ENCODE data around the gene ABLIM2. TPM values are rescaled to one million over a fixed set of nuclear protein-coding genes. Genes with fewer than 3 reads are reported as not detected.
A peak's percentile ranks its signal among the peaks of the same experiment; 100 is the strongest.

Gene ABLIM2
- total and polyA plus RNA-seq, 2 of the 13 experiments (the other 11 are each of a cell fraction or from before 2014, with no cell fraction given) = 0.20 to 0.37 TPM

GRCh38 chr4:8113611-8114377 is 44.8 kb downstream of the ABLIM2 start:
- POLR2A ChIA-PET = no interaction called here
- no peaks in the 10 kb centered on the region for H4K20me1 ChIP-seq (ENCODE audit: insufficient read depth, low read length)
- H3K79me2 ChIP-seq (ENCODE audit: insufficient read depth, low read length) = no peaks in the 10 kb centered on the region
- 57% methylated on average over 7 of the region's 15 CpGs for WGBS (ENCODE audit: low lambda C conversion rate)
- CTCF ChIA-PET (ENCODE audit: low intra/inter-chr PET ratio, low total read pairs) = no interaction called here
- no peak overlapping the region for H3K27ac ChIP-seq (ENCODE audit: extremely low read length, insufficient read depth, low read length)
- no TSS peak for BruUV-seq (replicated peaks)
- no peaks in the 10 kb centered on the region for H3K36me3 ChIP-seq (replicated peaks in 1 of 2; ENCODE audit: control insufficient read depth in 1 of 2, insufficient read depth in 2 of 2, low read length in 2 of 2)
- TF ChIP-seq RFXANK (CRISPR knock-in tag; IDR thresholded peaks at IDR 0.05) (0 out of 2 replicates have a peak, but pooled peaks have one; percentile 42), SMAD9 (CRISPR knock-in tag; IDR thresholded peaks at IDR 0.05) (no peak), CSRNP1 (CRISPR knock-in tag; IDR thresholded peaks at IDR 0.05) (no peak), KDM1A (CRISPR knock-in tag; IDR thresholded peaks at IDR 0.05) (peak; percentile 62; the same call in 1 of the 2 replicates), FOSL1 (CRISPR knock-in tag; IDR thresholded peaks at IDR 0.05; ENCODE audit: borderline replicate concordance) (no peak), SIX4 (CRISPR knock-in tag; IDR thresholded peaks at IDR 0.05) (no peak), ZFP36 (IDR thresholded peaks at IDR 0.05; ENCODE audit: borderline replicate concordance, low read depth, low read length, partially characterized antibody) (peak; percentile 90), RFX5 (IDR thresholded peaks at IDR 0.05; ENCODE audit: low read depth, low read length) (peak; percentile 83), ZMYM3 (CRISPR knock-in tag; IDR thresholded peaks at IDR 0.05) (peak; percentile 77), SP2 (CRISPR knock-in tag; IDR thresholded peaks at IDR 0.05) (0 out of 2 replicates have a peak, but pooled peaks have one; percentile 15), ZNF7 (CRISPR knock-in tag; IDR thresholded peaks at IDR 0.05) (peak; percentile 81)
- TF ChIP-seq, protein P1, sequence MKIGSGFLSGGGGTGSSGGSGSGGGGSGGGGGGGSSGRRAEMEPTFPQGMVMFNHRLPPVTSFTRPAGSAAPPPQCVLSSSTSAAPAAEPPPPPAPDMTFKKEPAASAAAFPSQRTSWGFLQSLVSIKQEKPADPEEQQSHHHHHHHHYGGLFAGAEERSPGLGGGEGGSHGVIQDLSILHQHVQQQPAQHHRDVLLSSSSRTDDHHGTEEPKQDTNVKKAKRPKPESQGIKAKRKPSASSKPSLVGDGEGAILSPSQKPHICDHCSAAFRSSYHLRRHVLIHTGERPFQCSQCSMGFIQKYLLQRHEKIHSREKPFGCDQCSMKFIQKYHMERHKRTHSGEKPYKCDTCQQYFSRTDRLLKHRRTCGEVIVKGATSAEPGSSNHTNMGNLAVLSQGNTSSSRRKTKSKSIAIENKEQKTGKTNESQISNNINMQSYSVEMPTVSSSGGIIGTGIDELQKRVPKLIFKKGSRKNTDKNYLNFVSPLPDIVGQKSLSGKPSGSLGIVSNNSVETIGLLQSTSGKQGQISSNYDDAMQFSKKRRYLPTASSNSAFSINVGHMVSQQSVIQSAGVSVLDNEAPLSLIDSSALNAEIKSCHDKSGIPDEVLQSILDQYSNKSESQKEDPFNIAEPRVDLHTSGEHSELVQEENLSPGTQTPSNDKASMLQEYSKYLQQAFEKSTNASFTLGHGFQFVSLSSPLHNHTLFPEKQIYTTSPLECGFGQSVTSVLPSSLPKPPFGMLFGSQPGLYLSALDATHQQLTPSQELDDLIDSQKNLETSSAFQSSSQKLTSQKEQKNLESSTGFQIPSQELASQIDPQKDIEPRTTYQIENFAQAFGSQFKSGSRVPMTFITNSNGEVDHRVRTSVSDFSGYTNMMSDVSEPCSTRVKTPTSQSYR (CRISPR knock-in tag; IDR thresholded peaks at IDR 0.05; ENCODE audit: borderline replicate concordance) = no peak
- TF ChIP-seq, protein P2, sequence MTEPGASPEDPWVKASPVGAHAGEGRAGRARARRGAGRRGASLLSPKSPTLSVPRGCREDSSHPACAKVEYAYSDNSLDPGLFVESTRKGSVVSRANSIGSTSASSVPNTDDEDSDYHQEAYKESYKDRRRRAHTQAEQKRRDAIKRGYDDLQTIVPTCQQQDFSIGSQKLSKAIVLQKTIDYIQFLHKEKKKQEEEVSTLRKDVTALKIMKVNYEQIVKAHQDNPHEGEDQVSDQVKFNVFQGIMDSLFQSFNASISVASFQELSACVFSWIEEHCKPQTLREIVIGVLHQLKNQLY (CRISPR knock-in tag; IDR thresholded peaks at IDR 0.05) = 0 out of 2 replicates have a peak, but pooled peaks have one; percentile 3
- intact Hi-C loops (cut with micrococcal nuclease; ENCODE audit: unreplicated experiment) = no loop called here
- in situ Hi-C loops (cut with HindIII; ENCODE audit: extremely low pct_ligation_motif_present, low pct_unique_long_range_greater_than_20kb) = no loop called here
- H3K4me3 ChIP-seq (replicated peaks in 1 of 3; ENCODE audit: insufficient read depth in 1 of 3, low read depth in 2 of 3, low read length in 3 of 3) = peak overlapping the region in 1 of 3 experiments; percentile 15; a peak in 1 of 6 replicates
- H3K4me1 ChIP-seq (ENCODE audit: insufficient read depth, low read length) = peaks cover 35% of the 10 kb centered on the region
- FAIRE-seq = no peak
- H3K9ac ChIP-seq (ENCODE audit: insufficient read depth, low read depth, low read length) = no peak overlapping the region
- H2AFZ ChIP-seq (ENCODE audit: low read length) = no peak overlapping the region
- no peaks in the 10 kb centered on the region for H3K9me3 ChIP-seq (ENCODE audit: low read length)
- peaks cover 7 to 27% of the 10 kb centered on the region in 2 experiments for H3K27me3 ChIP-seq (ENCODE audit: control insufficient read depth in 1 of 2, insufficient read depth in 2 of 2, low read length in 2 of 2)
- no peak for DNase-seq (ENCODE audit: low spot score)
- ATAC-seq = peak; percentile 14; the same call in 2 of the 3 replicates
- H3K4me2 ChIP-seq (ENCODE audit: low read depth, low read length) = peak overlapping the region; percentile 52

Data from HepG2 (cell line).